GM04503 (cell line): ENCODE measurements around the gene ATRN.
"Not testable (repeated sequence)": the region's sequence is repeated elsewhere in the genome, so short reads cannot be mapped to it uniquely, and the experiment has no call there.

Experiments used
- DNase-seq: peaks from one replicate; pipeline ENCODE4 v3.0.0-alpha.2; 2012; ENCODE audit warnings: low read depth

ATRN gene

GRCh38 chr20:3515379-3516170 is 44.8 kb downstream of the ATRN start:
- DNase-seq = no peak

- no peak for DNase-seq
Observed at GRCh38 chr20:3521852-3522740, 51.3 kb downstream of the ATRN start.

GRCh38 chr20:3524696-3525095 is 53.9 kb downstream of the ATRN start:
- DNase-seq = not testable (repeated sequence)

GRCh38 chr20:3532089-3532615 is 61.3 kb downstream of the ATRN start:
- no peak for DNase-seq

GRCh38 chr20:3537733-3538132 is 66.9 kb downstream of the ATRN start:
- not testable (repeated sequence) for DNase-seq

- no peak for DNase-seq
Observed at GRCh38 chr20:3539311-3540107, 68.7 kb downstream of the ATRN start.

DNA sequence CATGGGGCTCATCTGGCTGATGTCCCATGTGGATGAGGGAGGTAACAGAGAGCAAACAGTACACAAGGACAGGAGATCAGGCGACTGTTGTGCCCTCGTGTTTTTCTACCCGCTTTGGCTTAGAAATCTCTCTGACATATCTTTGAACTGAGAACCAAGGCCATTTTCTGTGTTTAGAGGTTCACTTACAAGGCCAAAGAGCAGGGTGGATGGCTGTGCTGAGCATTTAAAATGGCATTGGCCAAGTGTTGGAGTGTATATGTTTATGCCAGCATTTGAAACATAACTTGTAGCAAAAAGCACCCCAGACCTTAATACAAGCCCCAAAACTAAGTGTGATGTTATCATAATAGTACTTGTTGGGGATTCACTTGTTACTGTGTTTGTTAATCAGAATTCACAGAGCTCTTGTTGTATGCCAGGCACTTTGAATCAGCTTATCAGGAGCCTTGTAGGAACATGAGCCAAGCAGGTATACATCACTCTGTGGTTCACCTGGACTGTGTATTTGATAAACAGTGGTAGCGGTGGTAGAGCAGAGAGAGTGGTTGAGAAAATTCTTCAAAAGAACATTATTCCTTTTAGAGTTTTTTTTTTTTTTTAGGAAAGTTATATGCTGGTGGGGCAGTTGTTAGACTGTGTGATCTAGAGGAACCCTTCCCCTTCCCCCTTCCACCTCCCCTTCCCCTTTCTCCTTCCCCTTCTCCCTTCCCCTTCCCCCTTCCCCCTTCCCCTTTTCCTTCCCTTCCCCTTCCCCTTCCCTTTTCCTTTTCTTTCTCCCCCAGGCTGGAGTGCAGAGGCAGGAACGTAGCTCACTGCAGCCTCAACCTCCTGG is 71.3 kb downstream of the ATRN start:
- no peak for DNase-seq

DNA sequence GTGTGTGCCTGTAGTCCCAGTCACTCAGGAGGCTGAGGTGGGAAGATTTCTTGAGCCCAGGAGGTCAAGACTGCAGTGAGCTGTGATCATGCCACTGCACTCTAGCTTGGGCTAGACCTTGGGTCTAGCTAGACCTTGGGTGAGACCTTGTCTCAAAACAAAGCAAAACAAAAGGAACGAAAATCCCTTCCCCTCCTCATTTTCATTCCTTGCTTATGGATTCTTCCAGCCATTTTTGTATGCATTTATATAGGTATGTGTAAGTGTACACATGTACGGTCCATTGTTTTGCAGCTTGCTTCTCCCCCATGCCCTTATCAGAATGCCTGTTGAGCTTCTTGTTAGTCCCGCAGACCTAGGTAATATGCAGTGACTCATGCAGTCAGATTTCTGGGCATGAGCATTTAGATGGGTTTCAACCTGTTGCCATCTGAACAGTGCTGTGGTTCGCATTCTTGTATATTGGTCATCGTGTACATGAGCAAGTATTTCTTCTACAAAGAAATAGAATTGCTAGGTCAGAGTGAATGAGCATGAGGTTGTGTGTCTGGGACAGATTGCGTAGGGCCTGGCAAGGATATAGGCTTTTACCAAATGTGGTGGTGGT is 73.2 kb downstream of the ATRN start:
- no peak for DNase-seq

GRCh38 chr20:3545401-3545925 is 74.6 kb downstream of the ATRN start:
- DNase-seq = no peak

GRCh38 chr20:3547906-3548305 is 77.1 kb downstream of the ATRN start:
- no peak for DNase-seq

- no peak for DNase-seq
Observed at GRCh38 chr20:3550837-3551236, 80.0 kb downstream of the ATRN start.

DNA sequence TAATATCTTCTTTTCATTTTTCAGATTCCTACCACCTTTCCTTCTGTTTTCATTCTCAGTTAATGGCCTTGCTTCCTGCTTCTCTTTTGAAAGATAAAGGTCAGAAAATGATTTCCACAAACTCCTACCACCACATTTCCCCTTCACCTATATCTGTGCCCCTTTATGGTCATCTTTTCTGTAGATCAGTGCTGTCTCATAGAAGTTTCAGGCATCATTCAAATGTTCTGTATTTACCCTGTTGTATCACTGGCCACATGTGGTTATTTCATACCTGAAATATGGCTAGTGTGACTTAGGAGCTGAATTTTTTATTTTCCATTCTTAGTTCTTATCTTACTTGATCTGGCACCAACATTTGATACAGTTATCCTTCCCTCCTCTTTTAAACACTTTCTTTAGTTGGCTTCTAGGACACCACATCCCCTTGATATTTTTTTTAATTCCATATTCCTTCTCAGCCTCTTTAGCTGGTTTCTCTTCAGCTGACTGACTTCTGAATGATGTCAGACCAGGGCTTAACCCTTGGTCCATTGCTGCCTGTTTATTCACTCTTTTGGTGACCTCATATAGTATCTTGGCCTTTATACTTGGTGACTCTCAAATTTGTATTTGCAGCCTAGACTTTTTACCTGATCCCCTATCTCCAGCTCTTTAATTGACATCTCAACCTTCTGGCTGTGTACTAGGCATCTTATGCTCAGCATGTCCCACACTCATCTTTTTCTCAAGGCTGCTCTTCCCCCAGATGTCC is 81.0 kb downstream of the ATRN start:
- DNase-seq = no peak

DNA sequence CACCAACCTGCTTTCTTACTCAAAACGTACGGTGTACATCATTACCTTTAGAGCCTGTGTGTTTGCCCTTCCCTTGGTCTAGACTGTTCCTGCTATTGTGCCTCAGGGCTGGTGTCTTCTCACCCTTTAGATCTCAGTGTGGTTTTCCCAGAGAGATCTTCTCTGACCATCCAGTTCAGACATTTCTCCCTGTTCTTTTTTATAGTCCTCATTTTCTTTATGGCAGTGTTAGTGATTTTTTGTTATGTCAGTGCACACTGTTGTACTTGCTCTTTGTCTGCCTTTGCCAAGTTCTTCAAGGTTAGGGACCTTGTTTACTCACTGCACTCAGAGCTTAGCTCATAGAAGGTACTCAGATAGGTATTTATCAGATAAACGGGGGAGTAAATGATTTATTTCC is 82.8 kb downstream of the ATRN start:
- DNase-seq = no peak

DNA sequence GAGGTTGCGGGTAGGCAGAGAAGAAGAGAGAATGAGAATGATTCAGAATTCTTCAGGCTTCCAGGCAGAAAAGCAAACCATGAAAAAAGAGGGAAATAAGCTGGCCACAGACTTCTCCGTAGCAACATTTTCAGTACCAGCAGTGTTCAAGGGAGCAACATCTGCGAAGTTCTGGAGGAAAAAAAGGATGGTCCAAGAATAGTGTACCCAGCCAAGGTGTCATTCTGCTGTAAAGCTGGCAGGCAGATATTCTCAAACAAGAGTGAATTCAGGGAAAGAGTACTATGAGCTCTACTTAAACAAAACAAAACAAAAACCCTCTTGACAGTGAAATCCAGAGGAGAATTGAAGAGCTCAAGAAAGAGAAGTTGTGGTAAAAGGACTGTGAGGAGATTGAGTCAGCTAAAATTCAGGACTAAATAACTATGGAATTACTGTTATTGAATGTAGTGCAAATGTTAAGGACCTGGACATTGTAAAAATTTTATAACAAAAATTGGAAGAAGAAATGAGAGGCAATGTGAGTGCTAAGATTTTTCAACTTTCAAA is 86.5 kb downstream of the ATRN start:
- DNase-seq = no peak

DNA sequence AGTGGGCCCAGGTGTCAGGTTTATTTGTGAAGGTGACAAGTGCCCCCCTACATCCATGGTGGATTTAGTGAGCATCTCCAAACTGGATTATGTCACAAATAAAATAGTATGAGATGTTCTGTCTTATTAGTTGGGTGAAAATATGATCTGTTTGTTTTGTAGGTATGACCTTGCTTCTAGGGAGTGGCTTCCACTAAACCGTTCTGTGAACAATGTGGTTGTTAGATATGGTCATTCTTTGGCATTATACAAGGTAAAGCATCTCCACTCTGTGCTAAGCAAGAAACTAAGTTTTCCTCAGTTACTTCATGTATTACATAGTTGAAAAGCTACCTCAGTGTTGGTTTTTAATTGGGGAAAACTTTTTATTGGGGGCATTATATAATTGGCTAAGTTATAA is 88.4 kb downstream of the ATRN start:
- DNase-seq = no peak

GRCh38 chr20:3559637-3560036 is 88.8 kb downstream of the ATRN start:
- DNase-seq = no peak

- DNase-seq = no peak
Observed at GRCh38 chr20:3560162-3560561, 89.3 kb downstream of the ATRN start.

- DNase-seq = no peak
Observed at GRCh38 chr20:3560578-3560977, 89.8 kb downstream of the ATRN start.

- DNase-seq = no peak
Observed at GRCh38 chr20:3563133-3563532, 92.3 kb downstream of the ATRN start.
